H7 (cell line): ENCODE results near the gene IDS. TPM values are rescaled to one million over a fixed set of nuclear protein-coding genes. Genes with fewer than 3 reads are reported as not detected.
A peak's percentile ranks its signal among the peaks of the same experiment; 100 is the strongest.
"Not testable (repeated sequence)": the region's sequence is repeated elsewhere in the genome, so short reads cannot be mapped to it uniquely, and the experiment has no call there.

Experiments
- DNase-seq: peaks from one replicate; pipeline ENCODE4 v3.0.0; 2012
- H3K27me3 ChIP-seq: 2 replicates; pipeline ENCODE4 v1.6.0; 2011; ENCODE audit warnings: mild to moderate bottlenecking, low read length; ENCODE audit not compliant: control insufficient read depth, insufficient read depth
- H3K36me3 ChIP-seq: replicated peaks from 2 replicates; pipeline ENCODE4 v1.5.1; 2011; ENCODE audit warnings: low read length; ENCODE audit not compliant: control insufficient read depth, insufficient read depth
- H3K4me3 ChIP-seq: 2 replicates; pipeline ENCODE4 v1.5.1; 2011; ENCODE audit warnings: low read depth, mild to moderate bottlenecking, control low read depth, low read length, moderate library complexity; ENCODE audit not compliant: insufficient read depth
- total RNA-seq: library from RNA; depleted of rRNA; stranded (reverse); fragments of >200 nt; shearing (Covaris generic); gene quantifications from 2 replicates; pipeline ENCODE4 v1.2.3, GENCODE V29; 2014; rRNA removed

IDS gene
- 29.0 and 33.7 TPM in 2 replicates for total RNA-seq

DNA sequence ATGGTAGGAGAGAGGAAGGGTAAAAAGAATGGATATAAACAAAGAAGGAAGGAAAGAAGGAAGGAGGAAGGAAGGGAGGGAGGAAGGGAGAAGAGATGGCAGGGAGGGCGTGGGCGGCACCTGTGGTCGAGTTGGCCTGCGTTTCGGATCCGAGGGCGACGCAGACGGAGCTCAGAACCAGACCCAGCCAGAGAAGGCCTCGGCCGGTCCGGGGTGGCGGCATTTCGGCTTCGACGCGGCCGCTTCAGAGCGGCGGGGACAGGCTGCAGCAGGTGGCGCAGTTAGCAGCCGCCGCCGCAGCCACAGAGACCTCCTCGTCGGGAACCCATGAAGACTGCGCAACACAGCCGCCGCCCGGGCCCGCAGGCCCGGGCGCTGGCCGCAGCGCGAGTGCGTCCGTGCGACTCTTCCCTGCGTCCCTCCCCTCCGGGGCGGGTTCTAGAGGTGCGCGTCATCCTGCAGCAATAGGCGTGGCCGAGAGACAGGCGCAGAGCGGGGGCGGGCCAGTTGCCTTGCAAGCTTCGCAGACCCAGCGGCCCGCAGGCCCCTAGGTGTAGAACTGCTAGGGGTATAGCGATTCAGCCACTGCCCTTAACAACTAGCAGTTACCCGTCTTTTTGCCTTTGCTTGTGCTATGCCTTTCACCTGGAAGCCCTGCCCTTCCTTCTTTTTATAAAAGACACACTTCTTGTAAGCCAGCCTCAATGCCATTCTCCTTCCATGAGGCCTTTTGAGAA, at the start of gene IDS:
IDS (minus strand) TSS at position 392 of the 737 bp plus-strand sequence; CDS start at position 223, 169 bp downstream.
- Histone ChIP-seq H3K36me3 (peaks cover 8% of the 10 kb centered on the region), H3K4me3 (peak within 1 kb of the TSS; percentile 73), H3K27me3 (peaks cover 2% of the 10 kb centered on the region)
- DNase-seq = peak; percentile 92

DNA sequence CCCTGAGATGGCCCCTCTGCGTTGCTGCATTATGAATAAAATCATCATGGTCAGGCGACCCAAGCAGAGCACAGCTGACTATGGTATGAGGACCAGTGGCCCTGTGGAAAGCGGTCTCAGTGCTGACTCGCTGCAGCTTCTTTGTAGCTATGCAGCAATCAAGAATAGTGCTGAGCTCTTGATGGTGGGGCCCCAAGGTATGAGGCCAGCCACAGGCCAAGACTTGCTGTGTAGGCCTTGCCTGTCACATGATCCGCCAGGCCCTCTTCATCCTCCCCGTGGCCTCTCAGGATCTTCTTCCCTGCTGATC, 46.8 kb upstream of the IDS start:
- H3K36me3 ChIP-seq, H3K4me3 ChIP-seq, H3K27me3 ChIP-seq, DNase-seq: not testable (repeated sequence)

- DNase-seq, H3K27me3 ChIP-seq: not testable (repeated sequence)
Observed at GRCh38 chrX:149551245-149551938, 46.3 kb upstream of the IDS start.

DNA sequence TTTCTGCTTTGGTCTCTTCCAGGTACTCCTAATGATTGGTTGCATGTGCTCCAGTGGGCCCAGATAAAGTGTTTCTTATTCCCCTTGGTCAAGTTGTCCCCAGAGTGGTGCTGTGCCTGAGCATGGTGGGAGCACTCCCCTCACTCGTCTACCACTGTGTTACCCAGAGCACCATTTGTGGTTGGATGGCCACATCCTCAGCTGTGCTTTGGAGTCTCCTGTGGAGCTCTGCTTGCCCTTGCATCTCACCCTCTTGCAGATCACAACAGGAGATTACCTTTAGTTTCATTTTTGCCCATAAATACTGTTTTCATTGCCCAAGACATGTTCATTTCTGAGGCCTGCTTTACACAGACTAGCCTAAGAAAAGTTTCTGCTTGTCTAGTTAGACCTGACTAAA, 45.3 kb upstream of the IDS start:
- not testable (repeated sequence) for DNase-seq, H3K4me3 ChIP-seq, H3K27me3 ChIP-seq, H3K36me3 ChIP-seq

More at GRCh38 chrX:149551245-149551938, 46.3 kb upstream of the IDS start:
- H3K4me3 ChIP-seq, H3K36me3 ChIP-seq: not testable (repeated sequence)

- not testable (repeated sequence) for H3K27me3 ChIP-seq, H3K4me3 ChIP-seq, DNase-seq, H3K36me3 ChIP-seq
Observed at GRCh38 chrX:149549701-149550100, 44.6 kb upstream of the IDS start, which contains the start of gene HSFX3. TSS of gene HSFX3 (minus strand) at chrX:149549924. CDS start at chrX:149549852, 72 bp downstream.

DNA sequence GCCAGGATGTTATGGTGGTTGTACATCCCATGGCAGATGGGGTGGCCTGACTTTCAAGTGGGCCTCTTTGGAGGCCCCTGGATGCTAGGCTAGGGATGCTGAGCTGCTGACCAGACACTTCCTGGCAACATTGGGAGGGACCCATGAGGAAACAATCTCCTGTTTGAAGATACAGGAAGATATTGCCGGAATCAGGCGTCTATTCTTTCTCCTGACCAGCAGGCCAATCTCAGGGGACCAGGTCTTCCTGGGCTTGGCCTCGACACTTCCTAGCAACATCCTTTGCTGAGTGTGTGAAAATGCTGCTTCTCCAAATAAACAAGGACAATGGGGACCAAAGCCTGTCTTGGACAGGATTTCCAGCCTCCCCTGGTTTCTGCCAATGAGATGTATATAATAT, 42.7 kb upstream of the IDS start:
- not testable (repeated sequence) for H3K27me3 ChIP-seq, DNase-seq, H3K36me3 ChIP-seq, H3K4me3 ChIP-seq

DNA sequence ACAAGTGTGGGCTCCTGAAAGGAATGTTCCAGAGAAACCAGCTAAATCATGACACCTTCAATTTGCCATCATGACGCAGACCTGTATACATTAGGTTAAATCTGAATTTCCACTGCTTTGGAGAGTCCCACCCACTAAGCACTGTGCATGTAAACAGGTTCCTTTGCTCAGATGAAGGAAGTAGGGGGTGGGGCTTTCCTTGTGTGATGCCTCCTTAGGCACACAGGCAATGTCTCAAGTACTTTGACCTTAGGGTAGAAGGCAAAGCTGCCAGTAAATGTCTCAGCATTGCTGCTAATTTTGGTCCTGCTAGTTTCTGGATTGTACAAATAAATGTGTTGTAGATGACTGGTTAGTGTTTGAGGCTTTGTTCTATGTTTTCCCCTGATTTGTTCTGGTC, 41.9 kb upstream of the IDS start:
- H3K27me3 ChIP-seq, DNase-seq, H3K4me3 ChIP-seq, H3K36me3 ChIP-seq: not testable (repeated sequence)

GRCh38 chrX:149545545-149546543, 40.7 kb upstream of the IDS start:
- not testable (repeated sequence) for H3K36me3 ChIP-seq, H3K27me3 ChIP-seq, DNase-seq, H3K4me3 ChIP-seq

DNA sequence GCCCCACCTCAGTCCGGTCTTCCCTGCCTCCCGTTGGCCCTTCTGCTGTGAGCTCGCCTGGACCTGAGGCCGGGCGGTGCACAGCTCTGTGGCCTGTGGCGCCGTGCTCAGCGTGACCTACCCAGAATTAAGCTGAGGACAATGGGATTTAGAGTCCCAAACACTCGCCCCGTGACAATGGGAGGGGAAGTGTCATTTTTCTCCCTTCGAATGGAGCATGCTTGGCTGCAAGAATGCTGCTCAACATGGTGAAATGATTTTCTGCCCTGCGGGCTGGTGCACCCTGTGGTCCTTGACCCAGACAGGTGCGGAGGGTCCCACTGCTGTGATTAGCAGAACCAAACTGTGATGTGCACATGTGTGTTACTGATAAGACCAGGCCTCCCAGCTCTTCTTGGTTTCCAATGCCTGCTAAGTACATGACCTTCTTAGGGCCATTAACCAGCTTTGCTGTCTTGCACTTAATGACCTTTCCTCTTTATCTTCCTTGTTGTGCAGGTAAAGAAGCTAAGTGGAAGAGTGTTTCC, 36.5 kb upstream of the IDS start:
- no peak for DNase-seq
- Histone ChIP-seq H3K27me3 (peaks cover 8% of the 10 kb centered on the region), H3K4me3 (peak overlapping the region; percentile 68), H3K36me3 (no peaks in the 10 kb centered on the region)

DNA sequence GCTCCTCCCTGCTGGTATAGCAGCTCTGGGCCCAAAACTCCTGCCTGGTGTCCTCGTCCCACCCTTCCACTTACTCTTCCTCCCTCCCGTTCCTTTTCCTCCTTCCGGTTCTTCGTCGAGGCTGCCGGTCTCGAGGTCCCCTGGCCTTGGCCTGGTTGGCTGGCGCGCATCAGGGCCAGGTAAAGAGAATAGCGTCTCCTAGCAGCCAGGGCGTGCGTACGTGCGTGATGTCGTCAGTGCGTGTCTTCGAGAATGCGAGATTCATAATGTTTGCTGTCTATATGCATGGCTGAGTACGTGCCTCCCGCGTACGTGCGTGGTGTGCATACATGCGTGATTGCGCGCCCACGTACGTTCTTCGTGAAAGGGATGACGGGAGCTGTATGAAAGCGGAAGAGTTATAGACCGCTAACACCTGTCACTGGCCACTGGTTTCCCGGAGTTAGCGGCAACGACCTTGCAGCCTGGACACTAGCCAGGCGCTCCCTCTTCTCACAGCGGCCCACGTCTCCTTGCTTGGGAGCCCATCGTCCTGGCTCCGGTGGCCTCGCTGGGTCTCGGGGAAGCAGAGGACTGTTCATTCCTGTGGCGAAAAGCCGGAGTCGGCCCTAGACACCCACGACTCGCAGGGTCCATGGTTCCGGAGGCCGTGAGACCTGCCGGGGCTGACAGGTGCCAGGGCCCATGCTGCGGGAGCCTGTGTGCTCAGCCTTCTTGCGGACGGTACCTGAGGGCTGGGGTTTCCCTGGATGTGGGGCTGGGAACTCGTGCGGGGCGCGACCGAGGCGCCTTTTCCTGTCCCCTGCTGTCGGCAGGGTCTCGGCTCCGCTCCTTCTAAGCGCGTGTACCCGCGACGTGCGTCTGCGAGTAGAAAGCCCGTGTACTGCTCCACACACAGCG, 35.8 kb upstream of the IDS start, which contains the start of gene EOLA1:
EOLA1 (plus strand) TSS at position 392 of the 900 bp plus-strand sequence. CDS start 4,619 bp downstream, outside the sequence.
- H3K27me3 ChIP-seq = peaks cover 8% of the 10 kb centered on the region
- no peaks in the 10 kb centered on the region for H3K36me3 ChIP-seq
- peak within 1 kb of the TSS; percentile 68 for H3K4me3 ChIP-seq
- peak; percentile 44 for DNase-seq

DNA sequence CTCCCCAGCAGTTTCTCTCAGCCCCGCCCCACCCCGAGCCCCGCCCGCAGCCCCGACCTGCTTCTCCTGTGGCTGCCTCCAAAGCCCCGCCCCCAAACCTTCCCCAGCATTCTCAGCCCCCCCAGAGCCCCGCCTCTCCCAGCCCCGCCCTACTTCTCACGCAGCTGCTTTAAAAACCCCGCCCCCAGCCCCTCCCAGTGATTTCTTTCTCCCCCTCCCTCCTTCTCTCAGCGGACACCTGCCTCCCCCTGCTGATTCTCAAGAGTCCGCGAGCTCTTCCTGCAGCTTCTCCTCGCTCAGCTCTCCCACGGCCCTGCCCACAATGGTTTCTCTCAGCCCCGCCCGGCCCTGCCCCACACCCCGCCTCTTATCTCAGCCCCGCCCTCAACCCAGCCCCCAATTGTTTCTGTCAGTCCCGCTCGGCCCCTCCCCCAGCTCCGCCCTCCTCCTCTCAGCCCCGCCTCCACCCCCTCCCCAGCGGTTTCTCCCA, 35.1 kb upstream of the IDS start:
- peak; percentile 93 for DNase-seq
- H3K27me3 ChIP-seq = peaks cover 8% of the 10 kb centered on the region
- H3K4me3 ChIP-seq = peak overlapping the region; percentile 68
- no peaks in the 10 kb centered on the region for H3K36me3 ChIP-seq

GRCh38 chrX:149539283-149540130, 34.4 kb upstream of the IDS start:
- no peaks in the 10 kb centered on the region for H3K36me3 ChIP-seq
- DNase-seq = peak; percentile 82
- H3K4me3 ChIP-seq = peak overlapping the region; percentile 67
- H3K27me3 ChIP-seq = peaks cover 8% of the 10 kb centered on the region
